Measurements from ENCODE around the gene CYFIP2.

GRCh38 chr5:157279605-157280239 lies 13.8 kb downstream of the CYFIP2 start:
- TF ChIP-seq POLR2AphosphoS2 (IDR thresholded peaks at IDR 0.05; ENCODE audit: low read depth, low read length) (no peak), ZNF569 (CRISPR knock-in tag; IDR thresholded peaks at IDR 0.05; ENCODE audit: borderline replicate concordance) (no peak)
